ENCODE results near the gene PIP4K2C. TPM values are rescaled to one million over a fixed set of nuclear protein-coding genes. Genes with fewer than 3 reads are reported as not detected.

The PIP4K2C gene
- 10 to 100 TPM; 21.4 to 22.2 TPM for total RNA-seq

DNA sequence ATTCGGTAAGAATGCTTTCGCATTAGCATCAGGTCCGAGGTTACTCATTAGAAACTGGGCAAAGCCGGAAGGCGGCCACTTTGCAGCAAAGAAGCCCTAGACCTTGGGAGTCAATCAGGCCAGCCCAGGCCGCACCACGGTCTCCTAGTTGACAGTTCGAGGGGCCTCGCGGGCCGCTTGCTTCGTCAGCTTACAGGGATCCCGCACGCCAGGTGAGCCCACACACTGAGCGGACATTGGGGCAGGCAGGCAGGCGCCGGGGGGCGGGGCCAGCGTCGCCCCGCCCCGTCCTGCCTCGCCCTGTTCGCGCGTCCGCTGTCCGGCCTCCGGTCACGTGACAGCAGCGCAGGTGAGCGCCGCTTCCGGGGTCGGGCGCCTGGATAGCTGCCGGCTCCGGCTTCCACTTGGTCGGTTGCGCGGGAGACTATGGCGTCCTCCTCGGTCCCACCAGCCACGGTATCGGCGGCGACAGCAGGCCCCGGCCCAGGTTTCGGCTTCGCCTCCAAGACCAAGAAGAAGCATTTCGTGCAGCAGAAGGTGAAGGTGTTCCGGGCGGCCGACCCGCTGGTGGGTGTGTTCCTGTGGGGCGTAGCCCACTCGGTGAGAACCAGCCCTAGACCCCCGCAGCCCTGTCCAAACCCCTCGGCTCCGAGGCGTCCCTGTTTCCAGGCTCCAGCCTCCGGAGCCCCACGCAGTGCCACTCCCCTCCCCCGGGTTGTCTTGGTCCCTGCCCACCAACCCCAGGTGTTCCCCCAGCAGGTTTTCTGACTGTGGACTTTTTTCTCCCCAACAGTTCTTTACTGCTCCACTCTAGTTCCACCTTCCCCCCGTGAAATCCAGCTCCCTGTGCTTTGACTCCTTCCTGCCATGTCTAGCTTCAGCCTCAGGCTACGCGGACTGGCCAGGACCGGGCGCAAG, at the start of gene PIP4K2C:
Gene PIP4K2C, plus strand, starts transcription at position 329 of the 918 bp plus-strand sequence. Its CDS starts 98 bp downstream, at position 427.
- ATAC-seq (peak; percentile 98), DNase-seq (peak; percentile 89)
- H3K36me3 Mint-ChIP-seq = peaks cover 8% of the 10 kb centered on the region
- no peaks in the 10 kb centered on the region for H3K9me3 Mint-ChIP-seq (ENCODE audit: low read depth)
- CTCF ChIA-PET = interaction anchor here (0.6 to 5.8 kb wide), 15 partner anchors 9 to 349 kb away, joined by 3 to 77 read pairs (median 5); partner anchors contain the start of genes ARHGEF25, B4GALNT1 and OS9
- no peaks in the 10 kb centered on the region for H3K27me3 Mint-ChIP-seq
- H3K4me3 Mint-ChIP-seq = peak within 1 kb of the TSS; percentile 83
- peaks cover 22% of the 10 kb centered on the region for H3K4me1 Mint-ChIP-seq
- H3K27ac Mint-ChIP-seq = peak within 1 kb of the TSS; percentile 81

- no peak overlapping the region for H3K4me3 Mint-ChIP-seq
- no peaks in the 10 kb centered on the region for H3K9me3 Mint-ChIP-seq (ENCODE audit: low read depth)
- CTCF ChIA-PET = interaction anchor here (0.8 kb wide), 1 partner anchor 234 kb away, joined by 3 read pairs; no protein-coding TSS in a partner anchor
- ATAC-seq (no peak), DNase-seq (no peak)
- no peaks in the 10 kb centered on the region for H3K27me3 Mint-ChIP-seq
- H3K4me1 Mint-ChIP-seq = peaks cover 28% of the 10 kb centered on the region
- no peak overlapping the region for H3K27ac Mint-ChIP-seq
- peaks cover 17% of the 10 kb centered on the region for H3K36me3 Mint-ChIP-seq
Observed at GRCh38 chr12:57541717-57542116, 49.3 kb upstream of the PIP4K2C start.

- DNase-seq (no peak), ATAC-seq (no peak)
- Mint-ChIP-seq H3K4me3 (no peak overlapping the region), H3K36me3 (peaks cover 12% of the 10 kb centered on the region), H3K27ac (no peak overlapping the region), H3K9me3 (ENCODE audit: low read depth) (no peaks in the 10 kb centered on the region), H3K4me1 (peaks cover 37% of the 10 kb centered on the region), H3K27me3 (peaks cover 3% of the 10 kb centered on the region)
- CTCF ChIA-PET = interaction anchor here (0.7 to 1.3 kb wide), 2 partner anchors 19 to 49 kb away, joined by 3 to 4 read pairs; no protein-coding TSS in a partner anchor
Observed at GRCh38 chr12:57543581-57543980, 47.4 kb upstream of the PIP4K2C start.

DNA sequence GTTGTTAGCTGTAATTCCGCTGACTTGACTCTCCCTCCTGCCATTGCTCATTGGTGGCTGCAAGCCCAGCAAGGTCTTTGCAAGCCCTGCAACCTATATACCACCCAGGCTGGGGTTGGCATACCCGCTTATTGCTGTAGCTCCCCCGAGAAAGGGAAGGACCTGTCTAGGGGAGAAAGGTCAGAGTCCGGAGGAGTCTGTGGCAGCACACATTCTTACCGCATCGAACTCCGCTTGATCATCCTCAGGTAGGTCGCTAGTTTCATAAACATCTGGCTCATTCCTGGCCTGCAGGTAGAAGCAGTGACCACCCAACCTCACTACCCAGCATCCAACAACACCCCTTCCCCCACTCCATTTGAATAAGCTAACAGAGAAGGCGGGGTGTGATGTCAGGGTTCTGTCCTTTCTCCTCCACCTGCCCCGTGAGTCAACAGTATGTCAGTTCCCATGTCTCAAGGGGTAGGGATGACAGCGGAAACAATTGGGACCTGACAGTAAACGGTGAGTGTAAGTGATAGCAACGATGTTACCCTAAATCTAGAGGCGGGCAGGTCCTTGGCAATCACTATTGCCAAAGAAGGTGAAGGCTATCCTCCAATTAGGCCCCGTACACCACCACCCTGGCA, 45.1 kb upstream of the PIP4K2C start:
- Mint-ChIP-seq H3K36me3 (peaks cover 7% of the 10 kb centered on the region), H3K27me3 (peaks cover 11% of the 10 kb centered on the region), H3K4me3 (peak overlapping the region; percentile 100), H3K9me3 (ENCODE audit: low read depth) (no peaks in the 10 kb centered on the region), H3K4me1 (peaks cover 53% of the 10 kb centered on the region), H3K27ac (peak overlapping the region; percentile 96)
- CTCF ChIA-PET = interaction anchor here (0.6 to 3.1 kb wide), 8 partner anchors 9 to 195 kb away, joined by 3 to 13 read pairs (median 6); partner anchors contain the start of genes DDIT3 and OS9
- no peak for ATAC-seq
- DNase-seq = no peak

DNA sequence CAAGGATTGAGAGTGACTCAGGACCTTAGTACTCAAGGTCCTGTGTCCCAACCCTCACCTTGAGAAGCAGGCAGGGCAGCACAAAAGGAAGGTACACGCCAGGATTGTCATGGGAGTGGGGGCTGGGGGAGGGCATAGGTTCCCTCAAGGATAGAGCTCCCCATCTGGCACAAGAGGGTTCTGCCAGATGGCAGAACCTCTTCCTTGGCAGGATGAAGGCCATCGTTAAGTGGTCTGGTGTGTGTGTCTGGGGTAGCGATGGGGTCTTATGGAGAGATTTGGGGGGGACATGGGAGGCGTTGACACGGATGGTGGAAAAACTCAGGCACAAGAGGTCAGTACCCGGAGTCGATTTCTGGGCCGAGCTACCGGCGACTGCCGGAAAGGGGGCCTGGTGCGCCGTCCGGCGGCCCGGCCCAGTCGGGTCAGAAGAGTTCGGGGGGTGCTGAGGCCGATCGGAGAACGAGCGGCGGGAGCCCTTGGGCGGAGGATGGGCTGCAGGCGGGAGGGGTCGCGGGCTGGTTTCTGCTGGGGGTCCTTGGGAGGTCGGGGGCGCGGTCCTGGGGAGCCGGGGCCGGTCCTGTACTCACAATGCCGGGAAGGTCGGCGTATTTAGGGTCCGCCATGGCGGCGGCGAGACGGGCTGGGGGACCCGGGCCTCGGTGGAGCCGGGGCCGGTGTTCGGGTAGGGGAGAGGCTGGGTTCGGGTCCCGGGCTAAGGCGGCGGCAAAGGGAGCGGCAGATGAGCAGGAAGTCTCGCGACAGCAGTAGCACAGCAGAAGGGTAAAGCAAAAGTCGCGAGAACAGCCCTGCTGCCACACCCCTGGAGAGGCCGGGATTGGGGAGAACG, 44.3 kb upstream of the PIP4K2C start, which contains the start of gene DCTN2:
Gene DCTN2, minus strand, starts transcription at position 755 of the 850 bp plus-strand sequence. Its CDS starts 129 bp downstream, at position 626.
- Mint-ChIP-seq H3K27me3 (peaks cover 11% of the 10 kb centered on the region), H3K9me3 (ENCODE audit: low read depth) (no peaks in the 10 kb centered on the region), H3K4me3 (peak within 1 kb of the TSS; percentile 100), H3K27ac (peak within 1 kb of the TSS; percentile 96), H3K4me1 (peaks cover 56% of the 10 kb centered on the region), H3K36me3 (peaks cover 7% of the 10 kb centered on the region)
- ATAC-seq (peak; percentile 96), DNase-seq (peak; percentile 99)
- CTCF ChIA-PET = interaction anchor here (0.6 to 3.1 kb wide), 16 partner anchors 8 to 195 kb away, joined by 3 to 13 read pairs (median 4); partner anchors contain the start of genes DDIT3 and OS9

GRCh38 chr12:57547288-57548012, 43.5 kb upstream of the PIP4K2C start:
- H3K9me3 Mint-ChIP-seq (ENCODE audit: low read depth) = no peaks in the 10 kb centered on the region
- DNase-seq = no peak
- CTCF ChIA-PET = interaction anchor here (0.6 to 3.1 kb wide), 14 partner anchors 9 to 194 kb away, joined by 3 to 13 read pairs (median 4); partner anchors contain the start of genes DDIT3 and OS9
- H3K4me1 Mint-ChIP-seq = peaks cover 59% of the 10 kb centered on the region
- H3K4me3 Mint-ChIP-seq = peak overlapping the region; percentile 100
- peak overlapping the region; percentile 96 for H3K27ac Mint-ChIP-seq
- peaks cover 11% of the 10 kb centered on the region for H3K27me3 Mint-ChIP-seq
- H3K36me3 Mint-ChIP-seq = peaks cover 7% of the 10 kb centered on the region
- ATAC-seq = no peak

DNA sequence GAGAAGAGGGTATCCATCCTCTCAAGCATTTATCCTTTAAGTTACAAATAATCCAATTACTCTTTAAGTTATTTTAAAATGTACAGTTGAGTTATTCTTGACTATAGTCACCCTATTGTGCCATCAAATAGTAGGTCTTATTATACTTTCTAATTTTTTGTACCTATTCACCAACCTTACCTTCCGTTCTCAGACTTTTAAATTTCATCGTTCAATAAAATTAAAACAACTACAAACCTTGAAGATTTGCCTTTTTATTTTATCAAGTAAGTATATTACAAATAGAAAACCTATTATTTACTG, 43.0 kb upstream of the PIP4K2C start:
- ATAC-seq (no peak), DNase-seq (no peak)
- peaks cover 11% of the 10 kb centered on the region for H3K27me3 Mint-ChIP-seq
- peaks cover 63% of the 10 kb centered on the region for H3K4me1 Mint-ChIP-seq
- CTCF ChIA-PET = no interaction called here
- H3K4me3 Mint-ChIP-seq = no peak overlapping the region
- no peak overlapping the region for H3K27ac Mint-ChIP-seq
- H3K9me3 Mint-ChIP-seq (ENCODE audit: low read depth) = no peaks in the 10 kb centered on the region
- peaks cover 7% of the 10 kb centered on the region for H3K36me3 Mint-ChIP-seq

DNA sequence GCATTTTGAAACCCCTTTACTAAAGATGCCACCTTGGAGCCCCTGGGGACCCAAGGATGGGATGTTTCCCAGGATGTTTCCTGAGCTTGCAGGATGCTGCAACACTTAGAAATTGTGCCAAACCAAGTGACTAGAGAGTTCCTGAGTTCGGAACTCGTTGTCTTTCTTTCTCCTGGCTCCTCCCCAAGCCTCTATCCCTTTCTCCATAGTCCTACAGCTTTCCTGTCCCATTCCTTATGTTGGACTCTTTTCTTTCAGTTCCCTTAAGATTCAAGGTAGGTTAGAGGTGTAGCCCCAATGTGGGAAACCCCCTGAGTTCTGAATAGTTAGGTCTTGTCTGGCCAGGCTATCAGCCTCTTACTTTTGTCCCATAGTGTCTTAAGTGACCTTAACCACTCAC, 42.5 kb upstream of the PIP4K2C start:
- Mint-ChIP-seq H3K27ac (no peak overlapping the region), H3K27me3 (peaks cover 11% of the 10 kb centered on the region), H3K4me3 (no peak overlapping the region), H3K4me1 (peaks cover 64% of the 10 kb centered on the region), H3K9me3 (ENCODE audit: low read depth) (no peaks in the 10 kb centered on the region), H3K36me3 (peaks cover 6% of the 10 kb centered on the region)
- DNase-seq (no peak), ATAC-seq (no peak)
- CTCF ChIA-PET = interaction anchor here (1.2 kb wide), 1 partner anchor 90 kb away, joined by 4 read pairs; no protein-coding TSS in a partner anchor

GRCh38 chr12:57549203-57549908, 41.6 kb upstream of the PIP4K2C start:
- Mint-ChIP-seq H3K36me3 (peaks cover 6% of the 10 kb centered on the region), H3K27me3 (peaks cover 11% of the 10 kb centered on the region), H3K9me3 (ENCODE audit: low read depth) (no peaks in the 10 kb centered on the region), H3K27ac (no peak overlapping the region), H3K4me1 (peaks cover 58% of the 10 kb centered on the region), H3K4me3 (peak overlapping the region; percentile 72)
- CTCF ChIA-PET = interaction anchor here (1.2 kb wide), 1 partner anchor 91 kb away, joined by 4 read pairs; no protein-coding TSS in a partner anchor
- no peak for DNase-seq
- ATAC-seq = no peak

GRCh38 chr12:57549909-57550640, 40.9 kb upstream of the PIP4K2C start, which contains the start of gene KIF5A:
Gene KIF5A, plus strand, starts transcription at chr12:57550044. Its CDS starts 228 bp downstream, at chr12:57550272.
- peaks cover 11% of the 10 kb centered on the region for H3K27me3 Mint-ChIP-seq
- H3K4me1 Mint-ChIP-seq = peaks cover 53% of the 10 kb centered on the region
- ATAC-seq (peak; percentile 67), DNase-seq (peak; percentile 74)
- no peak within 1 kb of the TSS for H3K27ac Mint-ChIP-seq
- peak within 1 kb of the TSS; percentile 72 for H3K4me3 Mint-ChIP-seq
- no peaks in the 10 kb centered on the region for H3K9me3 Mint-ChIP-seq (ENCODE audit: low read depth)
- peaks cover 5% of the 10 kb centered on the region for H3K36me3 Mint-ChIP-seq
- CTCF ChIA-PET = no interaction called here

All from activated CD8-positive, alpha-beta memory T cell treated with anti-CD3 and anti-CD28 coated beads, Interleukin-2, amount 10 ng/mL, durations not matched to agents 7 days and 5 days (primary cell).